NCI-H2029 treated with DMSO at 0.1 percent for 48 hours (cell line): ENCODE data around the gene ERF.

Experiments
- DNase-seq: peaks from one replicate; lab custom pipeline; 2025; lab: John Stamatoyannopoulos, UW

Gene ERF

DNA sequence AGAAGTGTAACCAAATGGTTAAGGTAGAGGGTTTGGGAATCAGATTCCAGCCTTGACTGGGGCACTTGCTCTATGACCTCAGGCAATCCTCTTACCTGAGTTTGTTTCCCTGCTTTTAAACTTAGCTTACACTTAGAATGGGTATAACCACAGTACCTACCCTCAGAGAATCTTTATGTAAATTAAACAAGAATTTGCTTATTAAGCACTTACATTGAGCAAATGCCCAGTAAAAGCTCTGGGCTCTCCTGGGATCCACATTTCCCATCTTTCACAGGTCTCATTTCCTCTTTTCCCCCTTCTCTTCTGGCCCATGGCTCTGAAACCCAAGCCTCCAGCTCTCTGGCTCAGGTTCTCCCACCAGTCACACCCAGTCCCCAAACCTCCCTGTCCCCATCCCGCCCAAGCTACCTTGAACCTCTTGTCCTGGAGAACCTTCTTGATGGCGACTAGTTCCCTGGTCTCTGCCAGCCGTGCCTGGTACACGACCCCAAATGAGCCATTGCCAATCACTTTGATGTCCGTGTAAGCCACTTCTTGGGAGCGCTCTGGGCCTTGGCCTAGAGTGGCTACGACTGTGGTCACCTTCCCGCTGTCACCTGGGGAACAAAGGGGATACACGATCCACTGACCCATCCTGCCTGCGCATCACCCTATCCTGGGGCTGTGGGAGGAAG lies 15.2 kb downstream of the ERF start:
- no peak for DNase-seq

DNA sequence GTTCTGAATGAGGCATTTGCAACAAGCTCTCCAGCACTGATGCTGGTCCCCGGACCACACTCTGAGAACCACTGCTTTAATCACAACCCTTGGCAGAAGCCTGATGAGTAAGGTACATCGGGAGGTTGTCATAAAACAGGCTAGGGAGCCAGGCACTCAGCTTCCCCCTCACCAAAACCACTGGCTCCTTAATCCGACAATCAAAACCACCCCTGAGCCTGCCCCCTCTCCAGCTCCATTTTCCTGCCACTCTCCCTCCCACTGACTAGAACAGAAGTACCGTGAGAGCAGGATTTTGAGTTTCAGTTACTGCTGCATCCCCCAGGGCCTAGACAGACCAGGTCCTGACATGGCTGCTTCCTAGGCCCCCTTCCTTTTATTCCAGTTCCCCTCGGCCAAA lies 19.7 kb downstream of the ERF start:
- no peak for DNase-seq

DNA sequence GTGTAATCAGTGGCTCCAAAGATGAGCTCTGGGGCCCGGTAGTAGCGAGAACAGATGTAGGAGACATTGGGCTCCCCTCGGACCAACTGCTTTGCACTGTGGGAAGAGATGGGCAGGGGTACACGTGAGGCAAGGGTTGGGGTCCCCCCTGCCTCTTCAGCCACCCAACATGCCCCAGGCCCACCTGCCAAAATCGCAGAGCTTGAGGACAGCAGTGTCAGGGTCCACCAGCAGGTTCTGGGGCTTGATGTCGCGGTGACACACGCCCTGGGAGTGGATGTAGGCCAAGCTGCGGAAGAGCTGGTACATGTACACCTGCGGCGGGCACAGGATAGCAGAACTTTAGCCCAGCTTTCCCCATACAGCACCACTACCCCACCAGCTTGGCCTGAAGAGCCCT lies 20.6 kb downstream of the ERF start:
- no peak for DNase-seq

DNA sequence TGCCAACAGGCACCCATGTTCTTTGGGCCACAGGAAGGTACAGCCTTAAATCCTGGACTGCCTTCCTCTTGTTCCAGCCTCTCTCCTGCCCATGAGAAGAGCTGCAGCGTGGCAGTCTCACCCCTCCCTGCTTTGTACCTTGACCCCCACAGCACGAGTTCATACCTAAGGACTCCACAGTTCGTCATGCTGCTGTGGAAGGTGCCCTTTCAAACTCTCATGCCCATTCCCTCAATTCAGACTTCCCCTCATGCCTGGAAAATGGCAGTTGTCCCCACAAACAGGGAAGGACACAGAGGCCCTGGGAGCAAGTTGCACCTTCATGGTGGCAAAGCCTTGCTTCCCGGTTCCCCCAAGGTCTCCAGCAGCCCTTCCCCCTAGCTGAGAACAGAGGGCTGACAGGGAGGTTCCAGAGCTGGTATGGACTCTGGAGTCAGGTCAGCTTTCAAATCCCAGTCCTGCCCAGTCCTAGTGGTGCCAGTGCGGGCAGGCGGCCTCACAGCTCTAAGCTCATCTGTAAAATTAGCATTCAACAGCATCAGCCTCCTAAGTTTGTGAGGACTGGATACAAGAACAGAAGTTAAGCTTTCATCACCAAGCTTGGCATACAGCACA lies 21.1 kb downstream of the ERF start:
- DNase-seq = no peak

DNA sequence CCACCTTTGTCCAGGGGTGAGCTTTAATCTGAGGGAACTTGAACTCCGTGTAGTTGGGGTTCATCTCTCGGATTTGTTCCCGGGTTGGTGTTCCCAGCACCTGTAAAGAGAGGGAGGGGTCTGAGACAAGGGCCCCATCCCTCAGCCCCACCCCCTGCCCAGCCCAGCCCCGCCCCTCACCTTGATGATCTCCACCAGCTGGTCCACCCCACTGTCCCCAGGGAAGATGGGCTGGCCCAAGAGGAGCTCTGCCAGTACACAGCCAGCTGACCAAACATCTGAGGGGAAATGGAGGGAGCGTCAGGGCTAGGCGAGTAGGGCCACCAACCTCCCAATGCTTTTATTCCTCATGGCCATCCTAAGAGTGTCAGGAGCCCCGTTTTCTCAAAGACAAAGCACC lies 21.8 kb downstream of the ERF start:
- DNase-seq = no peak

DNA sequence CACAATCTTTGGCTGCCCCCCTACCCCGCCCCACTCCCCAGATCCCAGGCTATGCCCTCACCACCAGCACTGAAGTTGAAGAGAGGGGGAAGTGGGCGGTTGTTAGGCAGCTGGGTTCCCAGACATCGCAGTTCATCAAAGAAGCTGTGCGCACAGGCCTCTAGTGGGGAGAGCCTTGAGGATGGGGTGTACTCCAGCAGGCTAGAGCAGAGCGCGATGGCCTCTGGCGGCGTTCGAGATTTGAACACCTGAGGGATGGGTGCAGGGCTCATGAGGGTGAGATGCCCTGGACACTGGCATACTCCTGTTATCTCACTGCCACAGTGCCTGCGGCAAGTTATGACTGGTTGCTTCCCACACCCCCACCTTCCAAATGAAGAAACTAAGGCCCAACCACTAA lies 22.5 kb downstream of the ERF start:
- no peak for DNase-seq

DNA sequence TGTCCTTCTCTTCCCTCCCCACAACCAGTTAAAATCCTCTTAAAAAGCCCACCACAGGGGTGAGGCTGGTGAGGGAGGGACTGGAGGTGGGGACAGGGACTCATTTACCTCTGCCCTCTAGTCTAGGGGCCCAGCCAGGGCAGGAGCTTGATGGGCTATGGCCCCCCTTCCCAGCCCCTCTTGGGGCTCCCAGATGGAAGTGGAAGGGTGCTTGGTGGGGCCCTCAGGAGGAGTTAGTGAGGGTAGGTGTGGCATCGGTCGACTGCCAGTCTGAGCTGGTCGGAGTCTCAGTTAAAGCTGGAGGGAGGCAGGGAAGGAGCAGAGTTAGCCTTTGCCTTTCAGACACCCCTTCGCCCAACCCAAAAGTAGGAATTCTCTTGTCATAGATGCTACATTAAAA lies 24.4 kb downstream of the ERF start:
- DNase-seq = no peak

DNA sequence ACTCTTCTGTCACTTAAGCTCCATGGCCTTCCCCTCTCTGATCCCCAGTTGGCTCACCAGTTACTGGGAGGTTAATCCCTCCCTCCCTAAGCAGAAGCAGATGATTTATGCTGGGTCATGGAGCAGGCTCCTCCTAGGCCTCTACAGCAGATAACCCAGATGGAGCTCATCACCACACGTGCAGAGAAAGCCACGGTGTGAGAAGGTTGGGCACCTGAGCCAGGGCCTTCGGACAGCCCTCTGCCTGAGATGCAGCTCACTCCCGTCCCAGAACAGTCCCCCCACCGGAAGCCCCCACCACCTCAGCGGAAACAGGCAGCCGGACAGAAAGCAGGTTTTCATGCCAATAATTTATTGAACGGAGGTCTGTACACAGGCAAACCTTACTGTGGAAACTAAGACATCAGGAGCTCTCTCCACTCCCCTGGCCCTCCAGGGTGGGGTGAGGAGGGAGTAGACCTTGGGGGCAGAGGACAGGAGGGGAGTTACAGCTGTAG lies 25.0 kb downstream of the ERF start:
- DNase-seq = no peak

DNA sequence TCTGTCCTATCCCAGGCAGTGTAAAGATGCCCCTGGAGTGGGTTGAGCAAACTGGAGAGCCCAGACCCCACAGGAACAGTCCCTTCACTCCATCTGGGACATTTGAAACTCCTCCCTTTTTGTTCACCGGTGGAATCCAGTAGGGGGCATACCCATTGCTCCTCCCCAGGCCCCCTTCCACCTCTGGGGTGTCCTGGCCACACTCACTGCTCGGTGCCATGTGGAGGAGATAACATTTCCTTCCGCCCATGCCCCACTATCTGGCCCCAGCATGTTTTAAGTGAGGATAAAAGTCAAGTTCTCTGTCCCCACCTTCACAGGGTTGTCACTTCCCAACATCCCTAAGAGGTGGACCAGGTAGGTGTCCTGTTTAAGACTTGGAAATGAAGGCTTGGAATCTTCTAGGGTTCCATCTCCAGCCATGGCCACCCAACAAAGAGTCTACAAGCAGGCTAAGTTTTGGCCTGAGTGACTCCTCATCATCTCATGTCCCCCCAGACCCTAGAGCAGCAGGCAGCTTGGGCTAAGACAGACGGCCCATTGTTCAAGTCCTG lies 25.6 kb downstream of the ERF start:
- DNase-seq = no peak

DNA sequence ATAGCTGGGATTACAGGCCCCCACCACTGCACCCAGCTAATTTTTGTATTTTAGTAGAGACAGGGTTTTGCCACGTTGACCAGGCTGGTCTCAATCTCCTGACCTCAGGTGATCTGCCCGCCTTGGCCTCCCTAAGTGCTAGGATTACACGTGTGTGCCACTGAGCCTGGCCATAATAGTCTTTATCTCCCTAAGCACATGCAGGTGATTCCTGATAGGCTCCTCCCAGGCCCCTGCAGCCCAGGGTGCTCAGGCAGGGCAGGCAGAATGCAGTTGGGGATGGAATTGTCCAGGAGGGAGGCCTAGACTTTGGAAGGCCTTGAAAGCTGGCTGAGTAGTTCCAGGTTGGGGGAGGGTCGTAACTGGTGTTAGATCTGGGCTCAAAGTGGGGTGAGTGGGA lies 26.3 kb downstream of the ERF start:
- no peak for DNase-seq

DNA sequence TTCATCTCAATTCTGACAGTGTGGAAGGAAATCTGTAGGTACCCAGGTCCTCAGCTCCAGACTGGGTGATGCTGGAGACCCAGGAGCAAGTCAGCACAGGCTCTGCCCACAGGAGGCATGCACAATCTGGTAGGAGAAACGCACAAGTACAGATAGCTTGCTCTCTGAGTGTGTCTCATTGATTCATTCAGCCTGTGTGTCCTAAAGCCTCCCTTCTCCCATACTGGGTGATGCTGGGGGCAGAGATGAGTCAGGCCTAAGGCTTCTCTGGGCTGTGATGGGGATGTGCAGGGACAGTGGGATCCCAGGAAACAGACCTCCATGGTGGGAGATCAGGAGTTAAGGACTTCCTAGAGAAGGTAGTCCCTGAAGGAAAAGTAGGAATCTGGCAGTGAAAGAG lies 28.0 kb downstream of the ERF start:
- no peak for DNase-seq

DNA sequence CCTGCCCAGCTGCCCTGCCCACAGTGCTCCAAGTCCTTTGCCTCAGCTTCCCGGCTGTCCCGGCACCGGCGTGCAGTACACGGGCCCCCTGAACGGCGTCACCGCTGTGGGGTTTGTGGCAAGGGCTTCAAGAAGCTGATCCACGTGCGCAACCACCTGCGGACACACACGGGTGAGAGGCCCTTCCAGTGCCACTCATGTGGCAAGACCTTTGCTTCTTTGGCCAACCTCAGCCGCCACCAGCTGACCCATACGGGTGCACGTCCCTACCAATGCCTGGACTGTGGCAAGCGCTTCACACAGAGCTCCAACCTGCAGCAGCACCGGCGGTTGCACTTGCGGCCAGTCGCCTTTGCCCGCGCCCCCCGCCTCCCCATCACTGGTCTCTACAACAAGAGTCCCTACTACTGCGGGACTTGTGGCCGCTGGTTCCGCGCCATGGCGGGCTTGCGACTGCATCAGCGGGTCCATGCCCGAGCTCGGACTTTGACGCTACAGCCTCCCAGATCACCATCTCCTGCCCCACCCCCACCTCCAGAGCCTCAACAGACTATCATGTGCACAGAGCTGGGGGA lies 29.1 kb downstream of the ERF start:
- no peak for DNase-seq

DNA sequence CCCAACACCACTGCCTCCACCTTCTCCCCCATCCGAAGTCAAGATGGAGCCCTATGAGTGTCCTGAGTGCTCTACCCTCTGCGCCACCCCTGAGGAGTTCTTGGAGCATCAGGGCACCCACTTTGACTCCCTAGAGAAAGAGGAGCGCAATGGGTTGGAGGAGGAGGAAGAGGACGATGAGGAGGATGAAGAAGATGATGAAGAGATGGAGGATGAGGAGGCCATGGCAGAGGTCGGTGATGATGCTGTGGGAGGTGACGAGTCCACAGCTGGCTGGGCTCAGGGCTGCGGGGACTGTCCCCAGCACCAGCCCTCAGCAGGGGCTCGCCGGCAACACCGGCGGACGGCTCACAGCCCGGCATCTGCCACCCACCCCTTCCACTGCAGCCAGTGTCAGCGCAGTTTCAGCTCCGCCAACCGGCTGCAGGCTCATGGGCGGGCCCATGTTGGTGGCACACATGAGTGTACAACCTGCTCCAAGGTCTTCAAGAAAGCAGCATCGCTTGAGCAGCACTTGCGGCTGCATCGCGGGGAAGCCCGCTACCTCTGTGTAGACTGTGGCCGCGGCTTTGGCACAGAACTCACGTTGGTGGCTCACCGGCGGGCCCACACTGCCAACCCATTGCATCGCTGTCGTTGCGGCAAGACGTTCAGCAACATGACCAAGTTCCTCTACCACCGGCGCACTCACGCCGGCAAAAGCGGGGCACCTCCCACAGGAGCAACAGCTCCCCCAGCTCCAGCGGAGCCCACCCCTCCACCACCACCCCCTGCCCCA lies 29.8 kb downstream of the ERF start:
- no peak for DNase-seq

DNA sequence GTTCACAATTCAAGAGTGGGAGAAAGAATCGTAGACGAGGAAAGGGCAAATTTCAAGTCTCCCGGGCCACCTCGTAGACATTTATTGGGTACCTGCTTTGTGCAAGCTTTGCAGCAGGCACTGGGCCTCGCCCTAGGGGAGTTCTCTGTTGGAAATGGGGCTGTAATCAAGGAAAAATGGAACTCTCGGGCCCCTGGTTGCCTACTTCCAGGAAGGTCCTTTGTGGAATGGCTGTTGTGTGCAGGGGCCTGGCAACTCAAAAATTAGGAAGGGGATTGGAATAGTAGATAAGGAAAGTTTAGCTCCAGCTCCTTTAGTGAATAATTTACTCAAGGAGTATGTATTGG lies 34.2 kb downstream of the ERF start:
- DNase-seq = no peak

DNA sequence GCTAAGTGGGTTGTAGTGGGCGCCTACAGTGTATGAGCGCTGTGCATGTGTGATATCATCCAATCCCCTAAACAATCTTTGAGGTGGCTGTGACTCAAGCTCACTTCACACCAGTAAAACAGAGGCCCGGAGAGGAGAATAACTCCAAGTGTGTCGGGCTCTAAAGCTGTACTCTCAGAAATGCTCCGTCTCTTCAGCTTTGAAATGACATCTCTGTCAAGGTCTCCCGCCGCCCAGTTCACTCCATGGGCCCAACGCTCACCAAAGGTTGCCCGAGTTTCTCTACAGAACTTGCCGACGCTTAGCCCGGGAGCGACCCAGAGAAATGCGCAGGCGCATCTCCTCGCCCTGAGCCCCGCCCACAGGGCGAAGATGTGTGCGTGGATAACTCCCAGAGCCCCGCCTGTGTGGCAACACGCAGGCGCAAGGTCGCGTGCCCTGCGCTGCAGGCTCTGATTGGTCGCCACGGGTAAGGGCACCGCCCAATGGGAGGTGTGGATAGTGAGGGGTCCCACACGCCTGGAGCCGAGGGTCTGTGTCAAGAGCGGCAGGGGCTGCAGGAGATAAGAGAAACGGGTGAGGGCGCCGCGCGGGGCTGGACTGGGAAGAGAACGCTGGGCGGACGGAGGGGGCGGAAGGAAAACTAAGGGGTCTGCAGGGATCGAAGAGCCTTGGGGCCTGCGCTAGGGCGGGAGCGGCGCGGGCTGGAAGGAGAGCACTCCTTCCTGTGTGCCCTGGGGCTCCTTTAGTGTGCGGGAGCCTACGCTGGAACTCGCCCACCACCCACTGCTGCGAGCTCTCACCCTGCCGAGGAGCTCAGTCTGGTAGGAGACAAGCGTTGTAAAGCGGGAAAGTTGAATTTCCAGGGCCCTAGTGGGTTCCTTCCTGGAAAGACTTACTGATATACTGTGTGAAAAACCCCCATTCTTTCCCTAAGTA lies 34.8 kb downstream of the ERF start, which contains the start of gene ZNF526:
TSS of gene ZNF526 (plus strand) at position 501 of the 939 bp plus-strand sequence. CDS start 4,092 bp downstream, outside the sequence.
- DNase-seq = peak; percentile 71

DNA sequence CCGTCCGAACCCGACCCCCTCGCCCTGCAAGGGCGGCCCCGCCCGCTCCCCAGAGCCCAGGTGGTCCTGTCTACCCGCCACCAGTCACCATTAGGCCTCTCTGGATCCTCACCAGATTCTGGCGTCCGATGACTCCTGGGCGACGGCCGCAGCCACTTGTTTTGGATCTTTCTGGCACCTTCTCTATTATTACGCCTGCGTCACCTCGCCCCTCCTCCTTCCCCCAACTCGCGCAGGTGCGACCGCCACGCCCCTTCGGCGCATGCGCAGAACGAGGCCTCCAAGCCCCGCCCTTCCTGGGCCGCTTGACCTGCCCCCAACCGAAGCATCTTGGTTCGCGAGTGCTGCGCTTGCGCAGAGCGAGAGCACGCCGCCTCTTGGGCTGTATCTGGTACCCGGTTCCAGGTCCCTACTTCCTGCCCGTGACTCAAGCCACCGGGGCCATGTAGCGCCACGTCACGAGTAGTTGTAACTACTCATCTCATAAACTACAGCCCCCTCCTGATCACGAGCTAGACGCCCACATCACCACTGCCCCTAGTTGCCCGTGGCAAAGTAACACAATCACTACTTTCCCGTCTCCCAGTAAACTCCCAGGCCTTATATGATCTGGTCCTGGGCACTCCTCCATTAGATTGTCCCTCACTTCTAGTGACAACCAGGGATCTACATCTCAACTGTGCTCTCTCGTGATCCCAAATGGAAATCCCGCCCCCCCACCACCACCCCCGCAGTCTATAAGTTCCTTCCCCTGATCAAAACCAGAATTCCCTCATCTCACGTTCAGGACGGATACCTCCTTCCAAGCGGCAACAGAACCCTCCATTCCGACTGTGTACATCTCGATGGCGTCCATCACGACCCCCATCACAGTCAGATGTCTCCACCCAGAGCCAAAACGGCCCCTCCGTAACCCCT lies 37.1 kb downstream of the ERF start, which contains the start of gene DEDD2:
TSS of gene DEDD2 (minus strand) at position 158 of the 918 bp plus-strand sequence. CDS start 670 bp downstream, outside the sequence.
- peak; percentile 79 for DNase-seq

DNA sequence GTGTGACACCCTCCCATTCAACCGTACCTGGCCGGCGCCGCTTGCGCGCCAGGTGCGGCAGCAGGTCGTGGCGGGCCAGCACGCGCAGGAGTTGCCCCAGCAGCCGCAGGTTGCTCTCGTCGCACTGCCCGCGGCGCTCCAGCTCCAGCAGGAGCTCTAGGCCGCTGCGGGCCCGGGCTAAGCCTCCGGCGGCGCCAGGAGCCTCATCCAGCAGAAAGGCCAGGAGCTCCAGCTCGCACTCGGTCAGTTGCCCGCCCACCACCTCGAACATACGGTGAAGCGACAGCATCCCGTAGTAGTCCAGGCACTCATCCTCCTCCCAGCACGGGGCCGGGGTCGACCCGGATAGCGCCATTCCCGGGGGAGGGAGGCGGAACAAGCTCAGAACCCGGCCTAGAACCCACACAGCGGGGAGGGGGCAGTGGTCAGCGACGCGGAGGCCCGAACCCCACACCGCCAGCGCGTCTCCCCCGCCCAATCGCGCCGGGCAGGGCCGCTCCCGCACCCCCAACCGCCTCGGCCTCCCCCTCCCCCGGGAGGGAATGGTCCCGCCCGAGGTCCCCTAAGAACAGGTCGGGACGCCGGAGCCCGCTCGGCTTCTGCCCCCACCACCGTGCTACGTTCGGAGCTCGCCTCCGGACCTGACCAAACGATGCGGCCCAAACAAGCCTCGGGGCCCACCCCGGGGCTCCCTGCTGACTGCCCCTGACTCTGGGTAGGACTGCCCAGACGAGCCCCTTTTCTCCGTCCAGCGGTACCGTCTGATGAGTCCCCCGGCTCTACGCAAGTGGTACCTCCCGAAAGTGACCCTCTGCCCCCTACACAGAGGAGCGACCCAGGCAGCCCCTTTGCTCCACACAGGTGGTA lies 38.0 kb downstream of the ERF start:
- DNase-seq = no peak

DNA sequence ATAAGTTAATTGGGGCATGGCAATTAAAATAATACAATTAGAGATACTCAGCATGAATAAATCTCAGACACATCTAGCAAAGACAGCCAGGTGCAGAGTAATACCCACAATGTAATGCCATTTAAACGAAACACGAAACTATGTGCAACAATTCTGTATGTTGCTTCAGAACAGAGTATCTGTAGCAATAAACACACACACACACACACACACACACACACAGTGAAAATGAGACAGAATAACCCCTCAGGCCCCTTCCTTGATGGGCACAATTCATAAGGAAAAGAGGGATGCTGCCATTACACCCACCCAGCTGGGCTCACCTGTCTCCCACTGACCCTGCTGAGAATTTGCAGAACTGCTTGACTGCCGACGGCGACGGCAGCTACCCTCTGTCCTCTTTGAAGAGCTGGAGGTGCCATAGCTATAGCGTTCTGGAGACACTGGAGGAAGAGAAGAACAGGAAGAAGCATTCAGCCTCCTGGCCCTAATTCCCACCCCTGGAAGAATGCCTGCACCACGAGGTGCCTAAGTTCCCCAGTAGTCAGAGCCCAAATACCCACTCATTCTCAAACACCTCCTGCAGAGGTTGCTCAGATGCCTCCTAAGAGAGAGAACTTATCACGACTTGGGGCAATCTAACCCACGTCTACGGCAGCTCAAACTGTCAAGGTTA lies 40.0 kb downstream of the ERF start:
- no peak for DNase-seq

DNA sequence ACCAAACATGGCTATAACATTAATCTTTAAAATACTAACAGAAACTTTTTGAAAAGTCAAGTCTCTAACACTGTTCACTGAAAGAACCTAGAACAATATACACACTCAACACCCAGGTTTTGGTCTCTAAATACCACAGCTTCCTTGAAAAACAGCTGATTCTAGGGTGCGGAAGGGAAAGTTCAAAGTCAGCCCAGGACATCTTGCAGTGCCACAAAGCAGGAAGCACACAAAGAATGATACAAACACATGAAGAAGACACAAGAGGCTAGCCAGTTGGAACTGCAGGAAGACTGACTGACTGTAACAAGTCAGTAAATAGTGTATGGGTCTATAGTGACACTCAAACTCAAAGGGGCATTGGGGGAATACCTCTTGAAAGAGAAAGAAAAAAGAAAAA lies 42.0 kb downstream of the ERF start:
- no peak for DNase-seq
